SK-N-SH treated with all-trans-retinoic acid at 6 μM for 48 hours (cell line): Measurements from ENCODE around the gene KIF13A.

Experiments
- CREB5 ChIP-seq: fragments of 250-450 bp; sonication (Bioruptor Pico); IDR thresholded peaks from 2 replicates; pipeline ENCODE4 v1.5.1; 2020; ENCODE audit warnings: low read depth, mild to moderate bottlenecking, moderate library complexity
- CSDC2 ChIP-seq: fragments of 250-450 bp; sonication (Bioruptor Pico); IDR thresholded peaks from 2 replicates; pipeline ENCODE4 v1.5.0; 2020; ENCODE audit warnings: mild to moderate bottlenecking, moderate library complexity
- CSRNP3 ChIP-seq: fragments of 250-450 bp; sonication (Bioruptor Pico); IDR thresholded peaks from 2 replicates; pipeline ENCODE4 v1.5.1; 2021; ENCODE audit warnings: mild to moderate bottlenecking, moderate library complexity
- ISL1 ChIP-seq: fragments of 250-450 bp; sonication (Bioruptor Pico); IDR thresholded peaks from 2 replicates; pipeline ENCODE4 v2.1.2; 2022; ENCODE audit warnings: mild to moderate bottlenecking, moderate library complexity
- OSR1 ChIP-seq: fragments of 250-450 bp; sonication (Bioruptor Pico); IDR thresholded peaks from 2 replicates; pipeline ENCODE4 v1.8.0; 2022; ENCODE audit warnings: moderate library complexity, mild to moderate bottlenecking, inconsistent platforms
- PATZ1 ChIP-seq: fragments of 250-450 bp; sonication (Bioruptor Pico); IDR thresholded peaks from 2 replicates; pipeline ENCODE4 v1.8.0; 2020; ENCODE audit warnings: mild to moderate bottlenecking, moderate library complexity, borderline replicate concordance
- RARB ChIP-seq: fragments of 250-450 bp; sonication (Bioruptor Pico); IDR thresholded peaks from 2 replicates; pipeline ENCODE4 v1.8.0; 2021; ENCODE audit warnings: mild to moderate bottlenecking, moderate library complexity
- TOX ChIP-seq: fragments of 250-450 bp; sonication (Bioruptor Pico); IDR thresholded peaks from 2 replicates; pipeline ENCODE4 v1.8.0; 2021; ENCODE audit warnings: mild to moderate bottlenecking, moderate library complexity, borderline replicate concordance
- TSHZ2 ChIP-seq: fragments of 250-450 bp; sonication (Bioruptor Pico); IDR thresholded peaks from 2 replicates; pipeline ENCODE4 v1.5.0; 2020; ENCODE audit warnings: mild to moderate bottlenecking, moderate library complexity
- ZC3H10 ChIP-seq: fragments of 250-450 bp; sonication (Bioruptor Pico); IDR thresholded peaks from 2 replicates; pipeline ENCODE4 v1.5.1; 2021; ENCODE audit warnings: mild to moderate bottlenecking, moderate library complexity
- ZFP3 ChIP-seq: fragments of 250-450 bp; sonication (Bioruptor Pico); IDR thresholded peaks from 2 replicates; pipeline ENCODE4 v1.5.0; 2020; ENCODE audit warnings: mild to moderate bottlenecking, moderate library complexity
- ZFP30 ChIP-seq: fragments of 450-650 bp; formaldehyde crosslinking; IDR thresholded peaks from 2 replicates; pipeline ENCODE4 v1.5.0; 2022; ENCODE audit warnings: mild to moderate bottlenecking, moderate library complexity

GRCh38 chr6:17768388-17768787, 219.0 kb downstream of the KIF13A start:
- no peak for TF ChIP-seq CREB5
- TF ChIP-seq ZFP3, result no peak
- TF ChIP-seq ZFP30 (CRISPR knock-in tag), result no peak
- TF ChIP-seq CSRNP3, result no peak
- no peak for TF ChIP-seq ZC3H10 (CRISPR knock-in tag)
- TF ChIP-seq OSR1 (CRISPR knock-in tag), result no peak
- TF ChIP-seq CSDC2 (CRISPR knock-in tag), result no peak
- TF ChIP-seq PATZ1 (CRISPR knock-in tag), result no peak
- no peak for TF ChIP-seq TSHZ2 (CRISPR knock-in tag)
- TF ChIP-seq TOX, result no peak
- TF ChIP-seq RARB (CRISPR knock-in tag), result no peak
- TF ChIP-seq ISL1 (CRISPR knock-in tag), result no peak
